Upper lobe of left lung (tissue), 6 donors: ENCODE data around the gene HASPIN. TPM values are rescaled to one million over a fixed set of nuclear protein-coding genes. Genes with fewer than 3 reads are reported as not detected.

ENCODE experiments used
- ATAC-seq, 2 donors: fragments of 200-7000 bp; cut with Tn5 transposase; one replicate each; pipeline ENCODE4 v1.9.1; 2022; ENCODE audit warnings: mild to moderate bottlenecking in 2 of 2, moderate library complexity in 2 of 2; ENCODE audit not compliant: low FRiP score in 2 of 2
- DNase-seq, 2 donors: peaks; one replicate each; pipeline ENCODE4 v3.0.0-alpha.2; 2019 to 2020
- H3K27ac ChIP-seq, 4 donors: fragments of 200-600 bp; sonication (generic); one replicate each; pipeline ENCODE4 v1.5.1; 2016 to 2019
- H3K27me3 ChIP-seq, 4 donors: fragments of 200-600 bp; sonication (generic); one replicate each; pipeline ENCODE4 v1.5.1; 2017 to 2019
- H3K36me3 ChIP-seq, 4 donors: fragments of 200-600 bp; sonication (generic); one replicate each; pipeline ENCODE4 v1.5.1; 2016 to 2019
- H3K4me1 ChIP-seq, 4 donors: fragments of 200-600 bp; sonication (generic); one replicate each; pipeline ENCODE4 v1.5.1; 2018 to 2019
- H3K4me3 ChIP-seq, 4 donors: fragments of 200-600 bp; sonication (generic); one replicate each; pipeline ENCODE4 v1.5.1; 2017 to 2019; ENCODE audit warnings: mild to moderate bottlenecking in 2 of 4, moderate library complexity in 1 of 4
- H3K9me3 ChIP-seq, 4 donors: fragments of 200-600 bp; sonication (generic); one replicate each; pipeline ENCODE4 v1.5.1; 2018 to 2019
- EP300 ChIP-seq, 4 donors: sonication (generic); formaldehyde crosslinking; IDR thresholded peaks; one replicate each; pipeline ENCODE4 v1.5.1; 2017; ENCODE audit warnings: antibody characterized with exemption in 4 of 4, control low read depth in 2 of 4
- POLR2A ChIP-seq, 4 donors: fragments of 450-650 bp; IDR thresholded peaks; one replicate each; pipeline ENCODE4 v1.5.1; 2016 to 2017; ENCODE audit warnings: antibody characterized with exemption in 4 of 4, mild to moderate bottlenecking in 2 of 4
- POLR2AphosphoS5 ChIP-seq, 2 donors: sonication (generic); formaldehyde crosslinking; IDR thresholded peaks; one replicate each; pipeline ENCODE4 v1.5.1; 2017; ENCODE audit warnings: antibody characterized with exemption in 2 of 2
- WGBS, 2 donors: methylation state at CpG; one replicate each; pipeline ENCODE4 v1.1.5; 2017 to 2018; 5-methylcytosine and 5-hydroxymethylcytosine counted together
- total RNA-seq, 6 donors: library from RNA; depleted of rRNA in 4 of 6; stranded (reverse); fragments of >200 nt in 4 of 6; gene quantifications; one replicate each; pipeline versions ENCODE4 v1.1.0 to v1.2.1, GENCODE V29; 2016 to 2021
- TF ChIP-seq, protein P1 (sequence below), 6 experiments: fragments of 450-650 bp in 4 of 6; fragments of 200-600 bp in 2 of 6; sonication (generic) in 2 of 6; IDR thresholded peaks; one replicate each; pipeline ENCODE4 v1.5.1; 2016 to 2019; ENCODE audit warnings: antibody characterized with exemption in 6 of 6
- donor health status: DM: no; HTN: no; CAD: no; lungs with moderate emphysema.
- donor health status: DM: no; HTN: yes; CAD: no; lungs with severe emphysema.

The HASPIN gene
- 1 to 10 TPM in 2 of 6 donors, under 1 TPM in 2, not detected in 2; 0.49 to 1.7 (median 0.81) TPM for total RNA-seq

- Histone ChIP-seq H3K4me3 (peak within 1 kb of the TSS; percentile 72 to 95 (median 90)), H3K27ac (peak within 1 kb of the TSS; percentile 85 to 95 (median 92)), H3K9me3 (no peaks in the 10 kb centered on the region), H3K27me3 (no peaks in the 10 kb centered on the region), H3K4me1 (peaks cover 34 to 55% (median 42%) of the 10 kb centered on the region in 4 donors), H3K36me3 (peaks cover 0 to 5% (median 2%) of the 10 kb centered on the region in 4 donors)
- WGBS, 2 donors = 0% methylated on average over 1 to 53 of the region's 98 CpGs
- ATAC-seq (peak; percentile 86 to 96), DNase-seq (peak; percentile 88 to 98)
- TF ChIP-seq EP300 (IDR thresholded peaks at IDR 0.05) (no peak), POLR2A (IDR thresholded peaks at IDR 0.05) (peak in 2 of 4 donors; percentile 49 to 85), POLR2AphosphoS5 (IDR thresholded peaks at IDR 0.05) (peak; percentile 58 to 88)
- TF ChIP-seq, protein P1, sequence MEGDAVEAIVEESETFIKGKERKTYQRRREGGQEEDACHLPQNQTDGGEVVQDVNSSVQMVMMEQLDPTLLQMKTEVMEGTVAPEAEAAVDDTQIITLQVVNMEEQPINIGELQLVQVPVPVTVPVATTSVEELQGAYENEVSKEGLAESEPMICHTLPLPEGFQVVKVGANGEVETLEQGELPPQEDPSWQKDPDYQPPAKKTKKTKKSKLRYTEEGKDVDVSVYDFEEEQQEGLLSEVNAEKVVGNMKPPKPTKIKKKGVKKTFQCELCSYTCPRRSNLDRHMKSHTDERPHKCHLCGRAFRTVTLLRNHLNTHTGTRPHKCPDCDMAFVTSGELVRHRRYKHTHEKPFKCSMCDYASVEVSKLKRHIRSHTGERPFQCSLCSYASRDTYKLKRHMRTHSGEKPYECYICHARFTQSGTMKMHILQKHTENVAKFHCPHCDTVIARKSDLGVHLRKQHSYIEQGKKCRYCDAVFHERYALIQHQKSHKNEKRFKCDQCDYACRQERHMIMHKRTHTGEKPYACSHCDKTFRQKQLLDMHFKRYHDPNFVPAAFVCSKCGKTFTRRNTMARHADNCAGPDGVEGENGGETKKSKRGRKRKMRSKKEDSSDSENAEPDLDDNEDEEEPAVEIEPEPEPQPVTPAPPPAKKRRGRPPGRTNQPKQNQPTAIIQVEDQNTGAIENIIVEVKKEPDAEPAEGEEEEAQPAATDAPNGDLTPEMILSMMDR (IDR thresholded peaks at IDR 0.05) = peak in 5 of 6 experiments; percentile 16 to 73 (median 56)
These were observed at the start of gene HASPIN for GRCh38 chr17:3723556-3724377. Gene HASPIN (plus strand): TSS chr17:3723903. CDS start chr17:3723936, 33 bp downstream.

GRCh38 chr17:3675886-3676285 is 47.8 kb upstream of the HASPIN start:
- 81 to 82% methylated on average over 11 of the region's 11 CpGs for WGBS, 2 donors
- ATAC-seq = peak in 1 of 2 donors; percentile 41
- Histone ChIP-seq H3K27ac (no peak overlapping the region), H3K27me3 (no peaks in the 10 kb centered on the region), H3K4me1 (no peaks in the 10 kb centered on the region), H3K4me3 (no peak overlapping the region), H3K9me3 (no peaks in the 10 kb centered on the region), H3K36me3 (peaks cover 0 to 7% (median 2%) of the 10 kb centered on the region in 4 donors)
- peak in 1 of 2 donors; percentile 24 for DNase-seq
- TF ChIP-seq POLR2A (IDR thresholded peaks at IDR 0.05) (no peak), POLR2AphosphoS5 (IDR thresholded peaks at IDR 0.05) (no peak), EP300 (IDR thresholded peaks at IDR 0.05) (no peak)
- TF ChIP-seq, protein P1 (IDR thresholded peaks at IDR 0.05) = no peak

GRCh38 chr17:3678095-3678820 is 45.4 kb upstream of the HASPIN start:
- TF ChIP-seq POLR2AphosphoS5 (IDR thresholded peaks at IDR 0.05) = no peak
- TF ChIP-seq POLR2A (IDR thresholded peaks at IDR 0.05) = no peak
- TF ChIP-seq, protein P1 (IDR thresholded peaks at IDR 0.05) = no peak
- TF ChIP-seq EP300 (IDR thresholded peaks at IDR 0.05) = no peak
- Histone ChIP-seq H3K4me1 (no peaks in the 10 kb centered on the region), H3K36me3 (no peaks in the 10 kb centered on the region), H3K27me3 (no peaks in the 10 kb centered on the region), H3K9me3 (no peaks in the 10 kb centered on the region), H3K27ac (no peak overlapping the region), H3K4me3 (no peak overlapping the region)
- ATAC-seq (no peak), DNase-seq (peak in 1 of 2 donors; percentile 68)
- 59 to 60% methylated on average over 2 to 14 of the region's 16 CpGs for WGBS, 2 donors

DNA sequence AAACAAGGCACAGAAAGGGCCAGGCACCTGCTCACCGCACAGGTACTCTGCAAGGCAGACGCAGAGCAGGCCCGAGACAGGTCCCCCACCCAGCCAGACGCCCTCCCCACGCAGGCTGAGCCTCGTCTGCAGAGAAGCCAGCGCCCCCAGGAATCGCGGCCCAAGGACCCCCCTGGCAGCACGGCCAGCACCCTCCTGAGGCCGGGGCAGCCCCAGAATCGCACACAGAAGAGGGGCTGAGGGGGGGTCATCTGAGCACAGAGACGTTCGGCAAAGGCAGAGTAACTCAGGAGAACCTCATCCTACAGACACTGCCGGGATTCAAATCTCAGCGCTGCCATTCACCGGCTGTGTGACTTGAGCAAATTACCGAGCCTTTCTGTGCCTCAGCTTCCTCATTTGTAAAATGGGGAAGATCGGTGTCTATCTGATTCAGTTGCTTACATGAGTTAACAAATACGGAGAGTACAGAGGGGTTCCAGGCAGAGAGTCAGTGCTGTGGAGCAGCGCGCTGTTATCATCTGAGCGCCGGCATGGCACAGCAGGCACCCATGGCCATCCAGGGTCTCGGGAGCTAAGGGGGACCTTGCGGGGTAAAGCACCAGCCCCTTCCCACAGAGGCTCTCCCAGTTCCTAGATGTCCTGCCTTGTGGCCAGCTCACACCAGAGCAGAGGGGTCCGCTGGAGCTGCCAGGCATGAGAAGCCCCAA is 44.7 kb upstream of the HASPIN start:
- H3K4me1 ChIP-seq = no peaks in the 10 kb centered on the region
- H3K36me3 ChIP-seq = no peaks in the 10 kb centered on the region
- WGBS, 2 donors = 83 to 84% methylated on average over 11 to 27 of the region's 27 CpGs
- peak in 1 of 2 donors; percentile 9 for ATAC-seq
- no peak overlapping the region for H3K4me3 ChIP-seq
- TF ChIP-seq, protein P1 (IDR thresholded peaks at IDR 0.05) = no peak
- TF ChIP-seq POLR2A (IDR thresholded peaks at IDR 0.05) (no peak), POLR2AphosphoS5 (IDR thresholded peaks at IDR 0.05) (no peak), EP300 (IDR thresholded peaks at IDR 0.05) (no peak)
- peak in 1 of 2 donors; percentile 62 for DNase-seq
- H3K9me3 ChIP-seq = no peaks in the 10 kb centered on the region
- H3K27ac ChIP-seq = no peak overlapping the region
- no peaks in the 10 kb centered on the region for H3K27me3 ChIP-seq
